Ramos (cell line): ENCODE results near the gene CCDC57.
"Not testable (repeated sequence)": the region's sequence is repeated elsewhere in the genome, so short reads cannot be mapped to it uniquely, and the experiment has no call there.

Experiments used
- in situ Hi-C: fragments of 300-500 bp; cut with MboI; formaldehyde crosslinking; loops from one replicate; pipeline ENCODE4 v1.14.3; 2022; ENCODE audit warnings: low sequenced_read_pairs; ENCODE audit not compliant: unreplicated experiment

Gene CCDC57

DNA sequence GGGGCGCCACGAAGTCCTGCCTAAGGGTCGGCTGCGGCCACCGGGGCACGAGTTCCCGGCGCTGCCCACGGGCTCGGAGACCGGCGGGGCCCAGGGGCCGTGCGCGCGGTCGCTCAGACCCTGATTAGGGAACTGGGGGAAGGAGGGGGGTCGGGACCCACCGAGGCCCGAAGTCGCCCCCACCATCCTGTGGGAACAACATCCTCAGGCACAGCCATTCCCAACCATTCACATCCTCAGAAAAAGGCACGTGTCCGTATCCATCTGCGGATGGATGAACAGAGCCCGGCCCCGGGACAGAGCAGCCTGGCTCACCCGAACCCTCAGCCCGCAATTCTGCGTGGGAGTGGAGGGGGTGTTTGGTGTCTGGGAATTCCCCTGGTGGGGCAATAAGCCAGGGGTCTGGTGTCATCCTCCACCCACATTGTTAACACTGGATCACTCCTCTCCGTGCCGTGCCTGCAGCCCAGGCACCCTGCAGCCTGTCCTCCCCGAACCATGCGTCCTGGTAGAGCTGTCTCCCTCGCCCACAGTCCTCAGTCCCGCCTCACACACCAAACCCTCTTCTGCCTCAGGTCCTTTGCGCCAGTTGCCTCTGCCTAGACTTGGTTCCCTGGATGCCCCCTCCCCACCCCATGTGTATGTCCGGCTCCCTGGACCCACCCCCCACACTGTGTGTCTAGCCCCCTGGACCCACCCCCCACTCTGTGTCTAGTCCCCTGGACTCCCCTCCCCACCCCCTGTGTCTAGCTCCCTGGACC lies 789 bp upstream of the CCDC57 start:
- in situ Hi-C loops, result no loop called here

- in situ Hi-C loops, result not testable (repeated sequence)
These were observed 2.0 kb downstream of the CCDC57 start for GRCh38 chr17:82210655-82211054.

DNA sequence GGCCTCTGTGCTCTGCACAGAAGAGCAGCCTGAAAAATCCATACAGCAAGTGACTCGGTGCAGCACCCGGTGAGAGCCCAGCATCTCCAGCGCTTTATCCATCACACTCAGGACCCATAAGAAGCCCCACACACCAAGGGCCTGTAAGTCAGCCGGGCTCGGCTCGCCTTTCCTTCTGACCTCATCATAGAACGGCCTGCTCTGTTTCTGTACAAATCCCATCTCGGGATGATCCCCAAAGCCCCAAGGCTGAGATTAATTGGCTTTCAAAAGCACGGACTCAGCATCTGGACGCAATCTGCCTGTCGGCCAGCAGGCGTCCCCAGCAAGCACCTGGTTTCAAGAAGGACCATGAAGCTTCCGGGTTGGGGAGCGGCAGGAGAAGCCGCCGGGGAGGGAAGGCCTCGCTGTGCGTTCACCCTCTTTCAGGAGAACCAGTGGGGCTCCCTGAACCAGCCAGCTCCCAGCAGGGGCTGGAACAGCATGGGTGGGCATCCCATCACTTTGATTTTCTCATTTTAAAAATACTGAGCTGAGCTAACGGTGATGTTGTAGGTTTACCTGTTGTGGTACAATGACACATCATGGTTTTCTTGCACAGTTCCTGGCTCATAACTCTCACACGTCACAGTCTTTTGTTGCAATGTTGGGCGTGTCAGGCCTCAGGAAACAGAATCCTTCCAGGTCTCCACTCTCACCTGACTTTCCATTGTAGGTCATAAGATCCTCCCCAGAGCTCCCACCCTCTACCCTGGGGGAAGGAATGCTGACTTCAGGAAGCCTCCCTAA lies 6.7 kb downstream of the CCDC57 start:
- in situ Hi-C loops, result no loop called here

- in situ Hi-C loops, result no loop called here
These were observed 7.6 kb downstream of the CCDC57 start for GRCh38 chr17:82204831-82205719.

GRCh38 chr17:82203920-82204319 lies 8.7 kb downstream of the CCDC57 start:
- in situ Hi-C loops, result no loop called here

GRCh38 chr17:82202981-82203380 lies 9.7 kb downstream of the CCDC57 start:
- in situ Hi-C loops, result no loop called here

DNA sequence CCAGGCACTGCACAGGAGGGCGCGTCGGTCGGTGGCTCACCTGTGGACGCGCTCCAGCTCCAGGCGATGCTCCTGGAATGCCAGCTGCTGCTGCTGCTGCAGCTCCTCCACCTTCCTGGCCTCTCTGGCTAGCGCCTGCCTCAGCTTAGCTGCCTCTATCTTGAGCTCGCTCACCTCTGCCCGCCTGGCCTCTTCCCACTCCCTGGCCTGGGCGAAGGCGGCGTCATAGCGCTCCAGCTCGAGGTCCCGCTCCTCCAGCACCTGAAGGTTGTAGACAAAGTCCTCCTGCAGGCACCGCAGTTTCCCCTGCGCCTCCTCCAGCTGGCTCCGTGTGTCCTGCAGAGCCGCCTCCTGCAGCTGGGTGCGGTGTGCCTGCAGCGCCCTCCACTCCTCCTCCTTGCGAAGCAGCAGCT lies 11.1 kb downstream of the CCDC57 start:
- in situ Hi-C loops, result no loop called here

DNA sequence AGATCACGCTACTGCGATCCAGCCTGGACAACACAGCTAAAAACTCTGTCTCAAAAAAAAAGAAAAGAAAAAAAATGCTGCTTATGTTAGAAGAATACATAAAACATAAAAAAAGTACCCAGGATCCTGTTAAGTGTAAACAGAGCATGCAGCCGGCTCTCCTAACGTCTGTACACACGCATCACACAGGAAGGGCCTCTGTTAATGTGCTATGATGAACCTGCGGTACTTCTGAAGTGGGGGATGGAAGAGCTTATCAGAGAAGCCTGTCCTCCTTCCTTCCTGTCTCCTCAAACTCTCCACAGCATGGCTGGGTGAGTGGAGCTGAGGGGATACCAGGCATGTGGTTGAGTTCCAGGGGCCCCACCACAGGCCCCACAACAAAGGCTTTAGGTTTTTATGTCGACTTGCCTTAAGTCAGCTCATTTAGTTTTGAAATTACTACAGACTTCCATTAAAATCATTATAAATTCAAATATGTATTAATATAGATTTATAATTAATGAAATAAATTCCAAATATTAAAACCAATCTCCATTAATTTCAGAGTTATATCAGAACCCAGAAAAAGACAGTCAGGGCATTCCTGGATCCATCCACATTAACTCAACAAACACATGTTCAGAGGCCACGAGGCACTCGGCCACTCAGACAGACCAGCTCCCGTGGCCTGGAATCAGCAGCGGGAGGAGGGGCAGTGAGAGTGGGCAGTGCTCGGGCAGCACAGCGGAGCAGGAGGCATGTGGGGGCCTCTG lies 11.7 kb downstream of the CCDC57 start:
- in situ Hi-C loops, result no loop called here

DNA sequence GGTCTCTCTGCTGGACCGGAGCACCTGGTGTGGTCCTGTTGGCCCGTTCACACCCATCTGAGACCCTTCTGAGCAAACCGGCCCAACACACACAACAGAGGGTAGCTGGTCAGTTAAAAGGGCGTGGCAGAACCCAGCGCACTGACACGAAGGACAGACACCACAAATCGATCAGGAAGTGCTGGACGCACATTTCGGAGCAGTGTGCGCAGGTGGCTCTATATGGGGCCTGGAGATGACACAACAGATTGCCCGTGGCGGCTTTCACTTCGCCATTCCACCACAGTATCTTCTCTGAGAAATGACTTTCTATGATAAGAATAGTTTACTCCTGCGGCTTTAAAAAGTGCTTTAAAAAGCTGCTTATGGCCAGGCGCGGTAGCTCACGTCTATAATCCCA lies 12.5 kb downstream of the CCDC57 start:
- in situ Hi-C loops, result no loop called here

GRCh38 chr17:82199496-82199895 lies 13.1 kb downstream of the CCDC57 start:
- in situ Hi-C loops, result no loop called here

- in situ Hi-C loops, result no loop called here
These were observed 14.6 kb downstream of the CCDC57 start for GRCh38 chr17:82198092-82198491.

- in situ Hi-C loops, result no loop called here
These were observed 16.7 kb downstream of the CCDC57 start for GRCh38 chr17:82195675-82196672.

GRCh38 chr17:82194765-82195164 lies 17.9 kb downstream of the CCDC57 start:
- in situ Hi-C loops, result no loop called here

- in situ Hi-C loops, result no loop called here
These were observed 19.0 kb downstream of the CCDC57 start for GRCh38 chr17:82193520-82194220.

DNA sequence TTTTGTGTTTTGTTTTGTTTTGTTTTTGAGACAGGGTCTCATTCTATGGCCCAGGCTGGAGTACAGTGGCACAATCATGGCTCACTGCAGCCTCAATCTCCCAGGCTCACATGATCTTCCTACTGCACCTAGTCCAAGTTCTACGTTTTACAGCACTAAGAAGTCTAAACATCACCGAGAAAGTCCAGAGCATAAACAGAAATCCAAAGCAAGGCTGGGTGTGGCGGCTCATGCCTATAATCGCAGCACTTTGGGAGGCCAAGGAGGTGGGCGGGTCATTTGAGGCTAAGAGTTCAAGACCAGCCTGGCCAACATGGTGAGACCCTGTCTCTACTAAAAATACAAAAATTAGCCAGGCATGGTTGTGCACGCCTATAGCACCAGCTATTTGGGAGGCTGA lies 19.6 kb downstream of the CCDC57 start:
- in situ Hi-C loops, result not testable (repeated sequence)

DNA sequence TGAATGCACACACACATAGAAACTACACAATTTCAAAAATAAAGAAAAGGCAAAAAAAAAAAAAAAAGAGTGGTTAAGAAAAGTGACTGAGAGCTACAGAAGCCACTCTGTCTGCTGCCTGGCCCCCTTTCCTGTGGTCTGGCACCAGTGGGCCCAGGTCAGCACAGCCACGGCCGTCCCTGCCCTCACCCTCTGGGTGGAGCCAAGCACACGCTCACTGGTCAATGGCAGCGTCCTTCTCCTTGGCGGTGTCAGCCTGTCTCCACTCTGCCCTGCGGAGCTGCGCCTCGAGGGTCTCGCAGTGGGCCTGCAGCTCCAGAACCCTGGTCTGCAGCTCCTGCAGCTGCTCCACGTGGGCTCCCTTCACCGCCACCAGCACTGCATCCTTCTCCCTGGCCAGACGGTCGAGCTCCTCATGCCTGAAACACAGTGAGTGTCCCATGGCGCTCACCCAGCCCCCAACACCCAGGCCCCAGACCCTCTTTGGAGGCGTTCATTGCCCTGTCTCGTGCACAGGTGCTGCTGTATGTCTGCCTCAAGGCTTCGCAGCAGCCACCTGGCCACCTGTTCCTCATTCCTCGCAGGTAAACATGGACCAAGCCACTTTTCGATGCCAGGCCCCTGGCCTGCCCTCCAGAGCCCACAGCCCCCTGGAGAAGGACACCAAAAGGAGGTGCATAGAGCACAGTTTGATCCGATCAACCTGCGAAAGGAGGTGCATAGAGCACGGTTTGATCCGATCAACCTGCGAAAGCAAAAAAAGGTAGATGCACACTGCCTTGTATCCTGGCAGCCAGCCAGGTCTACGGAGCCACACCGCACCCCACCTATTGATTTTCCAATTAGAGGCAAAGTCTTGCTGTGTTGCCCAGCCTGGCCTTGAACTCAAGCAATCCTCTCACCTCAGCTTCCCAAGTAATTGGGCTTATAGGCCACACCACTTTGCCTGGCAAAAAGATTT lies 24.4 kb downstream of the CCDC57 start:
- in situ Hi-C loops, result no loop called here

- in situ Hi-C loops, result no loop called here
These were observed 25.1 kb downstream of the CCDC57 start for GRCh38 chr17:82187500-82187899.
